ENCODE measurements around the gene MACC1. TPM values are rescaled to one million over a fixed set of nuclear protein-coding genes. Genes with fewer than 3 reads are reported as not detected.
"Not testable (repeated sequence)": the region's sequence is repeated elsewhere in the genome, so short reads cannot be mapped to it uniquely, and the experiment has no call there.

MACC1 gene
- total and polyA plus RNA-seq, 5 experiments from 2014 or later, result 0.18 to 0.25 TPM; not detected in 3

- H3K4me3 Mint-ChIP-seq, result no peak overlapping the region
- peaks cover 0 to 3% (median 0%) of the 10 kb centered on the region in 5 donors for H3K27me3 Mint-ChIP-seq
- peaks cover 0 to 17% (median 3%) of the 10 kb centered on the region in 4 donors for H3K4me1 Mint-ChIP-seq
- H3K9me3 Mint-ChIP-seq, result peaks cover 0 to 4% (median 1%) of the 10 kb centered on the region in 9 donors
- DNase-seq, result no peak
- POLR2A ChIA-PET, result no interaction called here
- no peak for ATAC-seq
- peaks cover 0 to under 1% (median 0%) of the 10 kb centered on the region in 3 donors for H3K36me3 Mint-ChIP-seq
- no peak overlapping the region for H3K27ac Mint-ChIP-seq
Observed at GRCh38 chr7:20213378-20213777, 3.8 kb downstream of the MACC1 start.

- no peak for ATAC-seq
- Mint-ChIP-seq H3K27ac (no peak overlapping the region), H3K27me3 (peaks cover 0 to 2% (median 0%) of the 10 kb centered on the region in 5 donors), H3K36me3 (peaks cover 0 to 6% (median 0%) of the 10 kb centered on the region in 3 donors), H3K4me3 (no peak overlapping the region), H3K9me3 (peaks cover 0 to 8% (median 3%) of the 10 kb centered on the region in 9 donors), H3K4me1 (peaks cover 0 to under 1% (median 0%) of the 10 kb centered on the region in 4 donors)
- no peak for DNase-seq
- POLR2A ChIA-PET, result no interaction called here
Observed at GRCh38 chr7:20211376-20211775, 5.8 kb downstream of the MACC1 start.

- H3K27ac Mint-ChIP-seq, result no peak overlapping the region
- H3K36me3 Mint-ChIP-seq, result peaks cover 0 to 6% (median 0%) of the 10 kb centered on the region in 3 donors
- H3K9me3 Mint-ChIP-seq, result peaks cover 0 to 10% (median 4%) of the 10 kb centered on the region in 9 donors
- ATAC-seq (no peak), DNase-seq (no peak)
- peaks cover 0 to 7% (median 2%) of the 10 kb centered on the region in 5 donors for H3K27me3 Mint-ChIP-seq
- H3K4me1 Mint-ChIP-seq, result no peaks in the 10 kb centered on the region
- no peak overlapping the region for H3K4me3 Mint-ChIP-seq
- POLR2A ChIA-PET, result no interaction called here
Observed at GRCh38 chr7:20208651-20209307, 8.4 kb downstream of the MACC1 start.

GRCh38 chr7:20207811-20208210, 9.4 kb downstream of the MACC1 start:
- POLR2A ChIA-PET, H3K36me3 Mint-ChIP-seq, H3K4me3 Mint-ChIP-seq, H3K27ac Mint-ChIP-seq, H3K27me3 Mint-ChIP-seq, DNase-seq, H3K4me1 Mint-ChIP-seq, ATAC-seq: not testable (repeated sequence)
- peaks cover 0 to 10% (median 4%) of the 10 kb centered on the region in 9 donors for H3K9me3 Mint-ChIP-seq

GRCh38 chr7:20206104-20206896, 10.9 kb downstream of the MACC1 start:
- no peak overlapping the region for H3K4me3 Mint-ChIP-seq
- DNase-seq (no peak), ATAC-seq (no peak)
- H3K27me3 Mint-ChIP-seq, result peaks cover 0 to 7% (median 2%) of the 10 kb centered on the region in 5 donors
- POLR2A ChIA-PET, result no interaction called here
- peaks cover 0 to 5% (median 0%) of the 10 kb centered on the region in 4 donors for H3K4me1 Mint-ChIP-seq
- H3K36me3 Mint-ChIP-seq, result peaks cover 0 to 6% (median 0%) of the 10 kb centered on the region in 3 donors
- H3K27ac Mint-ChIP-seq, result no peak overlapping the region
- H3K9me3 Mint-ChIP-seq, result peaks cover 0 to 10% (median 4%) of the 10 kb centered on the region in 9 donors

- Mint-ChIP-seq H3K4me1 (peaks cover 2 to 23% (median 4%) of the 10 kb centered on the region in 4 donors), H3K9me3 (peaks cover 0 to 10% (median 3%) of the 10 kb centered on the region in 9 donors), H3K27me3 (peaks cover 0 to 7% (median 0%) of the 10 kb centered on the region in 5 donors), H3K4me3 (no peak overlapping the region), H3K27ac (no peak overlapping the region), H3K36me3 (peaks cover 0 to 5% (median 0%) of the 10 kb centered on the region in 3 donors)
- DNase-seq, result no peak
- ATAC-seq, result no peak
- POLR2A ChIA-PET, result no interaction called here
Observed at GRCh38 chr7:20203316-20203715, 13.9 kb downstream of the MACC1 start.

GRCh38 chr7:20201380-20201779, 15.8 kb downstream of the MACC1 start:
- DNase-seq (no peak), ATAC-seq (no peak)
- H3K9me3 Mint-ChIP-seq, result peaks cover 0 to 8% (median 0%) of the 10 kb centered on the region in 9 donors
- POLR2A ChIA-PET, result no interaction called here
- H3K4me3 Mint-ChIP-seq, result no peak overlapping the region
- H3K36me3 Mint-ChIP-seq, result no peaks in the 10 kb centered on the region
- H3K27me3 Mint-ChIP-seq, result peaks cover 0 to 7% (median 0%) of the 10 kb centered on the region in 5 donors
- peak overlapping the region in 2 of 10 donors; percentile 19 to 75 for H3K27ac Mint-ChIP-seq
- H3K4me1 Mint-ChIP-seq, result peaks cover 2 to 23% (median 4%) of the 10 kb centered on the region in 4 donors

- Mint-ChIP-seq H3K4me3 (no peak overlapping the region), H3K36me3 (no peaks in the 10 kb centered on the region), H3K27ac (peak overlapping the region in 2 of 10 donors; percentile 29 to 75), H3K9me3 (peaks cover 0 to 4% (median 0%) of the 10 kb centered on the region in 9 donors), H3K4me1 (peaks cover 2 to 23% (median 4%) of the 10 kb centered on the region in 4 donors), H3K27me3 (peaks cover 0 to 5% (median 0%) of the 10 kb centered on the region in 5 donors)
- no peak for DNase-seq
- no peak for ATAC-seq
- POLR2A ChIA-PET, result no interaction called here
Observed at GRCh38 chr7:20200971-20201370, 16.2 kb downstream of the MACC1 start.

- Mint-ChIP-seq H3K4me1 (peaks cover 2 to 23% (median 4%) of the 10 kb centered on the region in 4 donors), H3K9me3 (peaks cover 0 to 2% (median 0%) of the 10 kb centered on the region in 9 donors), H3K27me3 (no peaks in the 10 kb centered on the region), H3K27ac (peak overlapping the region in 1 of 10 donors; percentile 19), H3K4me3 (no peak overlapping the region), H3K36me3 (no peaks in the 10 kb centered on the region)
- no peak for DNase-seq
- POLR2A ChIA-PET, result no interaction called here
- no peak for ATAC-seq
Observed at GRCh38 chr7:20200361-20200760, 16.8 kb downstream of the MACC1 start.

GRCh38 chr7:20199015-20199737, 18.0 kb downstream of the MACC1 start:
- ATAC-seq (peak in 1 of 2 donors; percentile 49), DNase-seq (no peak)
- H3K27me3 Mint-ChIP-seq, result no peaks in the 10 kb centered on the region
- peak overlapping the region in 1 of 10 donors; percentile 5 for H3K4me3 Mint-ChIP-seq
- peaks cover 2 to 23% (median 4%) of the 10 kb centered on the region in 4 donors for H3K4me1 Mint-ChIP-seq
- POLR2A ChIA-PET, result no interaction called here
- peak overlapping the region in 1 of 10 donors; percentile 70 for H3K27ac Mint-ChIP-seq
- H3K36me3 Mint-ChIP-seq, result no peaks in the 10 kb centered on the region
- H3K9me3 Mint-ChIP-seq, result peaks cover 0 to 2% (median 0%) of the 10 kb centered on the region in 9 donors

GRCh38 chr7:20198260-20198659, 18.9 kb downstream of the MACC1 start:
- POLR2A ChIA-PET, result no interaction called here
- peaks cover 2 to 25% (median 4%) of the 10 kb centered on the region in 4 donors for H3K4me1 Mint-ChIP-seq

GRCh38 chr7:20197837-20198236, 19.3 kb downstream of the MACC1 start:
- POLR2A ChIA-PET, result no interaction called here
- H3K27me3 Mint-ChIP-seq, result no peaks in the 10 kb centered on the region
- DNase-seq (no peak), ATAC-seq (no peak)
- H3K4me3 Mint-ChIP-seq, result no peak overlapping the region
- H3K4me1 Mint-ChIP-seq, result peaks cover 2 to 25% (median 4%) of the 10 kb centered on the region in 4 donors
- no peak overlapping the region for H3K27ac Mint-ChIP-seq
- peaks cover 0 to 2% (median 0%) of the 10 kb centered on the region in 9 donors for H3K9me3 Mint-ChIP-seq
- no peaks in the 10 kb centered on the region for H3K36me3 Mint-ChIP-seq

More at GRCh38 chr7:20198260-20198659, 18.9 kb downstream of the MACC1 start:
- DNase-seq (no peak), ATAC-seq (no peak)
- Mint-ChIP-seq H3K36me3 (no peaks in the 10 kb centered on the region), H3K27ac (no peak overlapping the region), H3K9me3 (peaks cover 0 to 2% (median 0%) of the 10 kb centered on the region in 9 donors), H3K4me3 (no peak overlapping the region), H3K27me3 (no peaks in the 10 kb centered on the region)
